IPS-18c (cell line): ENCODE results near the gene GJC1.
"Not testable (repeated sequence)": the region's sequence is repeated elsewhere in the genome, so short reads cannot be mapped to it uniquely, and the experiment has no call there.

Source experiments
- H3K4me3 ChIP-seq: 2 replicates; pipeline ENCODE4 v1.7.0; 2013; ENCODE audit warnings: low read depth, mild to moderate bottlenecking, low read length, moderate library complexity; ENCODE audit not compliant: insufficient read depth
- H3K9me3 ChIP-seq: one replicate; pipeline ENCODE4 v1.6.1; 2013; ENCODE audit warnings: mild to moderate bottlenecking, low read length, moderate library complexity; ENCODE audit not compliant: control insufficient read depth, insufficient read depth

Gene GJC1

DNA sequence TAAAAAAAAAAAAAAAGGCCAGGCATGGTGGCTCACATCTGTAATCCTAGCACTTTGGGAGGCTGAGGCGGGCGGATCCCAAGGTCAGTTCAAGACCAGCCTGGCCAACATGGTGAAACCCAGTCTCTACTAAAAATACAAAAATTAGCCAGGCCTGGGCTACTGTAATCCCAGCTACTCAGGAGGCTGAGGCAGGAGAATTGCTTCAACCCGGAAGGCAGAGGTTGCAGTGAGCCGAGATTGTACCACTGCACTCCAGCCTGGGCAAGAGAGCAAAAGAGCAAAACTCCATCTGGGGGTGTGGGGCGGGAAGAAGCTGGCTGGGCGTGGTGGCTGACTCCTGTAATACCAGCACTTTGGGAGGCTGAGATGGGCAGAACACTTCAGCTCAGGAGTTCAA, 11.6 kb downstream of the GJC1 start:
- H3K9me3 ChIP-seq: not testable (repeated sequence)

DNA sequence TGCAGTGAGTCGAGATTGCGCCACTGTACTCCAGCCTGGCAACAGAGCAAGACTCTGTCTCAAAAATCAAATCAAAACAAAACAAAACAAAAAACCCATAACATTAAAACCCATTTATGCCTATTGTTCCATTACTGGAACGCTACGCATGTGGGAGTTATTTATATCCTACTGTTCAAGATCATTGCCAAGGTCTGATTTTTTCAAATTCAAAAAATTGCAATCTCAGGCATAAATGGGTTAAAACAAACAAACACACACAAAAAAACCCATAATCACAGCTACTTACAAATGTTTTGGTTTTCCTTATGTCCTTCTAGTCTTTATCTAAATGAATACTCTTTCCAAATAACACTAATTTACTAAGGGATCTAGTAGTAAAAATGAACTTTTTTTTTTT, 17.8 kb downstream of the GJC1 start:
- Histone ChIP-seq H3K9me3 (no peaks in the 10 kb centered on the region), H3K4me3 (no peak overlapping the region)

More for the DNA sequence above, 11.6 kb downstream of the GJC1 start:
- not testable (repeated sequence) for H3K4me3 ChIP-seq

DNA sequence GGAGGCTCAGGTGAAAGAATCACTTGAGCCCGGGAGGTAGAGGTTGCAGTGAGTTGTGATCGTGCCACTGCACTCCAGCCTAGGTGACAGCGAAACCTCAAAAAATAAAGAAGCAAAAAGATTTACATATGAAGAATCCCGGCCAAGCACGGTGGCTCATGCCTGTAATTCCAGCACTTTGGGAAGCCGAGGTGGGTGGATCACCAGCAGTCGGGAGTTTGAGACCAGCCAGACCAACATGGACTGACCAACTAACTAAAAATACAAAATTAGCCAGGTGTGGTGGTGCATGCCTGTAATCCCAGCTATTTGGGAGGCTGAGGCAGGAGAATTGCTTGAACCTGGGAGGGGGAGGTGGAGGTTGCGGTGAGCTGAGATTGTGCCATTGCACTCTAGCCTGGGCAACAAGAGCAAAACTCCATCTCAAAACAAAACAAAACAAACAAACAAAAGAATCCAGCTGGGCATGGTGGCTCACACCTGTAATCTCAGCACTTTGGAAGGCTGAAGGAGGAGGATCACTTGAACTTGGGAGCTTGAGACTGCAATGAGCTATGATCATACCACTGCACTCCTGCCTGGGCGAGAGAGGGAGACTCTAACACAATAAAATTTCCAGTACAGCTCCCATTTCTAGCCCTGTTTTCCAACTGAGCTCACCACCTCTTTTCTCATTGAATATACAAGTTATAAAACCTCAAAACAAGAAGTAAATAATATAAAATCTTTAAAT, 21.3 kb downstream of the GJC1 start:
- H3K9me3 ChIP-seq, H3K4me3 ChIP-seq: not testable (repeated sequence)

DNA sequence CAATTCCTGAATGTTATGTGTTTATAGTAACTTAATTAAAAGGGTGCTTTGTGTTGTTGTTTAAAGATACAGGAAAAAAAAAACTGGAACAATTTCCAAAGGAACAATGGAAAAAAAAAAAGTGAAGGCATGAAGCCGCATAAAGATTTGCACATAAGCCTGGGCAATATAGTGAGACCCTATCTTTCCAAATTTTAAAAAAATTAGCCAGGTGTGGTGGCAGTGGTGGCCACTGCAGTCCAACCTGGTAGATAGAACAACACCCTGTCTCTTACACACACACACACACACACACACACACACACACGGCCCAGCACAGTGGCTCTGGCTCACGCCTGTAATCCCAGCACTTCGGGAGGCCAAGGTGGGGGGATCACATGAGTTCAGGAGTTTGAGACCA, 21.9 kb downstream of the GJC1 start:
- no peaks in the 10 kb centered on the region for H3K9me3 ChIP-seq
- no peak overlapping the region for H3K4me3 ChIP-seq

DNA sequence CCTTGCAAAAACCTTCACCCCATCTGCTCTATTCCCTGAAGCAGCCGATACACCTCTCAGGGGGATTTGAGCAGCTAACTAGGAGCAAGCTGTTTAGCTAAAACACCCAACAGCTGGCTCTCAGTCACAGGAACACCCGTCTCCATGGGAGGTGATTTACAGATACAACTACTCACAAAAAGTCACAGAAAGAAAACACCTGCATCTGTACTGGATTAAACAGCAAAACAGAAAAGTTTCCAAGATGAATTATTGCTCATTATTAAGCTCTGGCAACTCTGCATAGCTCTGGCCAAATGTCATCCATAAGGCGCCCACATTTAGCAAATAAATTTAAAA, 22.3 kb downstream of the GJC1 start:
- no peak overlapping the region for H3K4me3 ChIP-seq

DNA sequence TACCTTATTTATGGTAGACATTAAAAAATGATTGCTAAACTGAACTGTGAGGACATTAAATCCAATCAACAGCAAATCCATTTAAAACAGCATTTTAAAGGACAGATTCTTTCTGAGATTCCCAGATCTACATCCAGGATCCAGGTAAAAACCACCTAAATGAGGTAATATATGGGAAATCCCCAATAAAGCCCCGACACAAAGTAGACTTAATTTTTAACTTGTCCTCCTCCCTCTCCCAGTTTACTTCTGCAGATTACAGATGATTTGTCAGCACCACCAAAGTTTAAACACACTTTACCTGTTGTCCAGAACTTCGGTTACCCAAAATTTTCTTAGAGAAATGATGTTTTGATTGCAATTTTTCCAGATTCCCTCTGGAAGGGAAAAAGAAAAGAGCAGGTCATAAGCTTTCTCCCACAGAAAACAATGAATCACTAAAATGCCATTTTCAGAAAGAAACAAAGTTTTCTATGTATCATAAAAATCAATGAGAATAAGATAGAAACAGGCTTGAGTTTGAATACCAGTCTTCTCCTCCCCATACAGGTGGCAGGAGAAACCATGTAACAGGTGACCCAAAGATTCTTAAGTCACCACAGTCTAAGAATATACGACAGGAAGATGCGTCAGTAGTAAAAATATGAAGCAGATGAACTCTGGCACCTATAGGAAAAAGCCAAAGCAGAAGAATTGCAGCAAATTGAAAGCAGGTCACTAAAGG, 22.8 kb downstream of the GJC1 start:
- no peaks in the 10 kb centered on the region for H3K9me3 ChIP-seq
- no peak overlapping the region for H3K4me3 ChIP-seq

More for the DNA sequence above, 22.3 kb downstream of the GJC1 start:
- no peaks in the 10 kb centered on the region for H3K9me3 ChIP-seq

DNA sequence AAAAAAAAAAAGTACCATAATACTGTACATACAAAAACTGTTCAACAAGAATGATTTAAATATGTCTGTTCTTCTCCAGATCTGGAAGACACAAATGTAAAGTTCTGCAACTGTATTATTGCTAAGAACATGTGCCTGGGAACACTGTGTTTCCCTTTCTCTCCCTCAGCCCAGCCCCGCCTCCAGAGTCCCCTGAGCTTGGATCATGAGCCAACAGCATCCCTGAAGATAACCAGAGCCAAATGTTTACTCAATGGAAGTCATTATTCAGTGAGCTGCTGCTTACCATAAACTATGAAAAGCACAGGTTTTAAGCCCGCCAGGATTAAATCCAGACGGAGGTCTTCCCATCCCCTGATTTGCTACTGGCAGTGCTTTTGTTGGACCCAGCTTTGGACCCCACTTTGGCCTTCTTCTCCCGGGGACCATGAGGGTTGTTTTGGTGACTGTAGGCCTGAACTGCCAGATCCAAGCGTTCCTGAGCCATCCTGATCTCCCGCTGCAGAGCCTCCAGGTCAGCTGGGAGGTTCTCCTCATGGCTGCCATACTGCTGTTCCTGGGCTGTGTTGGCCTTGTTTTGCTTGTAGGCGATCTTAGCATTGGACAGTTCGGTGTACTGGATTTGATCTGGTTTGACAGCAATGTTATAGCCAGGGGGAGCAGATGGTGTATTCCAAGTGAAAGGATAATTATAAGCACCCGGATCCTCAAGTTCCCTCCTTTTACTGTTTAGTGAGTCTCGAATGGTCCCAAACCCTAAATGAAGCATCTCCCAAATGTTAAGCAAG, 25.6 kb downstream of the GJC1 start:
- H3K4me3 ChIP-seq: no peak overlapping the region
- no peaks in the 10 kb centered on the region for H3K9me3 ChIP-seq

DNA sequence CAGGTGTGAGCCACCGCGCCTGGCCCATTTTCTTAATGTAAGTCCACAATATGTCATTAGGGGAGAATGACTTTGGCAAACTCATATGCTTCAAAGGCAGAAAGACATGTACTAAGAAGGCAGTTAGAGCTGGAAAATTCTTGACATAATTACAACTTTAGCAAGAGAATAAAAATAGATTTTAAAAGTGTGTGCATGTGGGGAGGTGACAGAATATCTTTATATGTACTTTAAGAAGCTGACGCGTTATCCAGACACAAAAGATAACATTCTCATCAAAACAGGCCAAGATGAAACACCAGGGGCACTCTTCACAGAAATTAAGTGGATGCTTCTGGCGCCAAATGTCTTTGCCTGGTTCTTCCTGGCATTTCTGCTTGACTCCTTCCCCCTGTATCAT, 28.2 kb downstream of the GJC1 start:
- no peaks in the 10 kb centered on the region for H3K9me3 ChIP-seq
- no peak overlapping the region for H3K4me3 ChIP-seq

DNA sequence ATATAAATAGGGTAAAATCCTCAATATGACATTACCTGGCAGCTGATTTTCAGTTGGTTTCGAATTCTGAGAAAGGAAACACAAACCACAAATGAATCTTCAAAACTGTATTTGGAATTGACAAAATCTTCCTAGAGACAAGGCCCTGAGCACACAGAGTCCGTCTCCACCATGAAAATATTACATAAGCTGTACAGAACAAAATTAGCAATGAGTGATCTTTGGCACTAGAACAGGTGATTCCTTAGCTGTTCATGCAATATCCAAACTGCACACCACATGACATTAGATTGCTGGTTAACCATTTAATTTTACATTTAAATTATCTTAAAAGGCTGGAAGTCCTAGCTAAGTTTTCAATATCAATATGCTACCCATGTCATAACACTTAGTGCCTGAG, 31.7 kb downstream of the GJC1 start:
- H3K4me3 ChIP-seq: no peak overlapping the region
- no peaks in the 10 kb centered on the region for H3K9me3 ChIP-seq

DNA sequence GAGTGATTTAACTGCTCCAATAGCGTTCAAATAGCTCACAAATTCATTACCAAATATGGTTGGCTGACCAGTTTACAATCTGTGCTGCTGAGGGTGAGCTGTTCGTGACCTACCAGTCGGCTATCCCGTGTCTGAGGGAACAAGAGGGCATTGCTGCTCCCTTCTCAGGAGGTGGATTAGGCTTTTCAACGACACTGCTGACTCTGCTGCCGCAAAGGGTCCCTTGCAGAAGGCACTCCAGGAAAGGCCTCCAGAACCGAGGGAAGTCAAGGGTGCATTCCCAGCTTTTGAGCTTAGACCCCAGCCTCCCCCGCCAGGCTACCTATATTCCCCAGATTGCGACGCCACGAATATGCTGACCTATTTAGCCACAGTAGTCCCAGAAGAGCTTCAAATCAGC, 32.3 kb downstream of the GJC1 start:
- no peaks in the 10 kb centered on the region for H3K9me3 ChIP-seq

DNA sequence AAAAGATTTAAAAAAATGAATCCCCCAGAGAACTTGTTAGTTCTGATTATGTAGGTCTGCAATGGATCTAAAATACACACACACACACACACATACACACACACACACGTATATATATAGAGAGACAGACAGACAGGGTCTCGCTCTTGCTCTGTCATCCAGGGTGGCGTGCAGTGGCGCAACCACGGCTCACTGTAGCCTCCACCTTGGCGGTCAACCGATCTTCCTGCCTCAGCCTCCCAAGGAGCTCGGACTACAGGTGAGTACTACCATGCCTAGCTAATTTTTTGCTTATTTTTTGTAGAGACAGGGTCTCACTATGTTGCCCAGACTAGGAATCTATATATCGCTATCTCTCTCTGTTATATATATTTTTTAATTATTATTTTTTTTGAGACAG, 33.4 kb downstream of the GJC1 start:
- no peaks in the 10 kb centered on the region for H3K9me3 ChIP-seq
- no peak overlapping the region for H3K4me3 ChIP-seq

More for the DNA sequence above, 32.3 kb downstream of the GJC1 start:
- H3K4me3 ChIP-seq: no peak overlapping the region

DNA sequence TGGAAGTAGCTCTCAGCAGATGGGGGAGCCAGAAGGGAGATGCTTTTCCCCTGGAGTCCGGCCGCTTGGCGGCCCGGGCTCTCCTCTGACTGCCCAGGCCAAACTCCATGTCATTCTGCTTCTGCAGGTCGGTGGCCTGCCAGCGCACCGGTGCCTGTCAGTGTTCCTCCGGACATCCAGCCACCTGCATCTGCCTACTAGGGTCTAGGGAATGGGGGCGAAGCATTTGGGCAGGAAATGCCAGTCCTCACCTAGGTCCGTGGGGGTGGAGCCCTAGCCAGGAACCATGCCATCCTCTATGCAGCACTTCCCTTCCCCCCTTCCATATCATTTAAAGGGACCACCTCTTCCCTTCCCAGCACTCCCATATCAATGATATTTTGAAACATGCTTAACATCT, 34.2 kb downstream of the GJC1 start:
- Histone ChIP-seq H3K4me3 (no peak overlapping the region), H3K9me3 (no peaks in the 10 kb centered on the region)

DNA sequence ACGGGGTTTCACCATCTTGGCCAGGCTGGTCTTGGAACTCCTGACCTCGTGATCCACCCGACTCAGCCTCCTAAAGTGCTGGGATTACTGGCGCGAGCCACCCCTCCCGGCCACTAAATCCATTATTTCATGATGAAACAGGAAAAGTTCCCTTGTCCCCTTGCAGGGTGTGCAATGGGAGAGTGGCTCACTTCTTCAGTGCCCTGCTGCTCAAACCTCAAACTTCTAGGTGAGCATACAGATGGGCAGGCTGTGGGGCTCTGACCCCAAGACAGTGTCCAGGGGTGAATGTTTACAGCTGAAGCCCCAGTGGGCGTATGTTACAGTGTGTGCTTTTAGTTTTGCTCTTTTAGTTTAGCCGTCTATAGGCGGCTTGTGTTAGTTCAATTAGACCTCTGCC, 34.7 kb downstream of the GJC1 start:
- Histone ChIP-seq H3K9me3 (no peaks in the 10 kb centered on the region), H3K4me3 (no peak overlapping the region)

DNA sequence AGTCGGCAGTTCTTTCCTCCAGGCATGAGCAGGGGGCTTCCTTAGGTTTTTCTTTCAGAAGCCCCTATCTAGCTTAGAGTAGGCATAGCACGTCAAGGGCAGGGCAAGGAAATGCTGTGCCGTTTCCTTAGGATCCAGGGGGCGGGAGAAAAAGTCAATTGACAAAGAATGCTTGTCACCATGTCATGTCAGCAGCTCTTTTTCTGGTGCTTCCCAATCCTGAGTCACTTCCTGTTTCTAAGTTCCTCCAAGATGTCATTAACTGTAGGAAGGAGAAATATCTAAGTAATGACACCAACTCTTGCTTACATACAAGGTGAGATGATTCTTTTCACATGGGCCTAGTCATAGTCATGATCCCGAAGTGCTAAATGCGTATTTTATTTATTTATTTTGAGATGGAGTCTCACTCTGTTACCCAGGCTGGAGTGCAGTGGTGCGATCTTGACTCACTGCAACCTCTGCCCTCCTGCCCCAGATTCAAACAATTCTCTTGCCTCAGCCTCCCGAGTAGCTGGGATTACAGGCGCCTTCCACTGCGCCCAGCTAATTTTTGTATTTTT, 35.2 kb downstream of the GJC1 start:
- Histone ChIP-seq H3K9me3 (no peaks in the 10 kb centered on the region), H3K4me3 (no peak overlapping the region)

DNA sequence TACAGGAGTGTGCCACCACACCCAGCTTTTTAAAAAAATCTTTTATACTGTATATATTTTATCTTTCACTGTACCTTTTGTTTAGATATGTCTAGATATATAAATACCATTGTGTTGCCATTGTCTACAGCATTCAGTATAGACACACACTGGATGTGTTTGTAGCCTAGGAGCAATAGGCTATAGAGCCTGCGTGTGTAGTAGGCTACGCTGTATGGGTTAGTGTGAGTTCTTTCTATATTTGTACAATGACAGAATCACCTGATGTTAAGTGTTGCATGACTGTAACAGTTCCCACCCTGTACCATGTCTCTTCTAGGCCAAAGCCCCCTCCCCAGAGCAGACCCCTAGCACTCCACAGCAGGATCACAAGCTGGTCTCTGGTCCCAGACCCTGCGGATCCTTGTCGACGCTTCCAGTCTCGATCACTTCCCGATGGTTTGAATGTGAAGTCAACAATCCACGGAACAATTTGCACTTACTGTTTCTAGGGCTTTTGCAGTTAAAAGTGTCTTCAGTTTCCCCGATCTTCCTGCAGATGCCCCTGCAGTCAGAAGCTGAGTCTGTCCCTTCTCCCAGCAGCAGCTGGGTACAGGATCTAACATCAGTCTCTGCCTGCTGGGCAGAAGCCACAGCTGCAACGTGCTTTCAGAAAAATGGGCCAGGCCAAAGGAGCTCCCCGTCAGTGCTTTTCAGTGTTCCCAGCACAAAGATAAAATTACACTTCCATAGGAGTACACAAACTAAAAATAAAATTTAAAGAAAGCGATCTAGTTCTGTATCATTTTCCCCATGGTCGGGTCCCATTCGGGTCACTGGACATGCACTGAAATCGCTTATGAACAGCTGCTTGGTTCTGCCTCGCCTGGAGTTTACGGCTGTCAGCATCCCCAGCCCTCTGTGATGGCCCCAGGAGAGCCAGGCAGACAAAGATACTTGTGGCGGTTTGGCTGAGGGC, 35.9 kb downstream of the GJC1 start:
- H3K9me3 ChIP-seq: no peaks in the 10 kb centered on the region
- no peak overlapping the region for H3K4me3 ChIP-seq

DNA sequence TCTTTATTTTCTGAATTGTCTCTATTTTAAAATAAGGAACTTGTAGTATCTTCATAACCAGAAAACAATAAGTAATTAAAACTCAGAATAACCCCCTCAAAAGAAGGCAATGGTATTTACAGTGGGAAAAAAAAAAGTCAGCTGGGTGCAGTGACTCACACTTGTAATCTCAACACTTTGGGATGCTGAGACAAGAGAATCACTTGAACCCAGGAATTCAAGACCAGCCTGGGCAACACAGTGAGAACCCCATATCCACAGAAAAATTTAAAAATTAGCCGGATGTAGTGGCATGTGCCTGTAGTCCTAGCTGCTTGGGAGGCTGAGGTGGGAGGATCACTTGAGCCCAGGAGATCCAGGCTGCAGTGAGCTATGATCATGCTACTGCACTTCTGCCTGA, 37.8 kb downstream of the GJC1 start:
- no peaks in the 10 kb centered on the region for H3K9me3 ChIP-seq
- H3K4me3 ChIP-seq: no peak overlapping the region

DNA sequence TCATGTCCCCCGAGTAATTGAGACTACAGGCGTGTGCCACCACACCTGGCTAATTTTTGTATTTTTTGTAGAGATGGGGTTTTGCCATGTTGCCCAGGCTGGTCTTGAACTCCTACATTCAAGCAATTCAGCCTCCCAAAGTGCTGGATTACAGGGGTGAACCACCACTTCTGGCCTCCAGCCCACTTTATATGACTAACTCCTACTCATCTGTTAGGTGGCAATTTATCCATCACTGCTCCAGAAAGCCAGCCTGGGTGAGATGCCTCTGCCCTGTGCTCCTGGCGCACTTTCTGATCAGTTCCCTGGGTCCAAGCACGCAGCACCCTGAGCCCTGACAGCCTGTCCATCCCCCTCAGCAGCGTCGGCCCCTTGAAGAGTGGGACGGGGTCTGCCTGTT, 41.9 kb downstream of the GJC1 start:
- no peak overlapping the region for H3K4me3 ChIP-seq
- H3K9me3 ChIP-seq: no peaks in the 10 kb centered on the region
